OCI-LY3 (cell line): ENCODE data around the gene EPHA10.

Source experiments
- H2AFZ ChIP-seq: fragments of 200-600, 300-600 bp; shearing (Covaris generic); 2 replicates; pipeline ENCODE4 v1.6.0; 2014; ENCODE audit warnings: antibody characterized with exemption, low read depth, low read length
- H3K27ac ChIP-seq: fragments of 200-600, 300-600 bp; sonication (generic); 2 replicates; pipeline ENCODE4 v1.5.1; 2014; ENCODE audit warnings: mild to moderate bottlenecking, low read length, moderate library complexity, mixed read lengths
- H3K27me3 ChIP-seq: fragments of 200-600, 300-600 bp; sonication (generic); 2 replicates; pipeline ENCODE4 v1.6.1; 2014; ENCODE audit warnings: low read depth, low read length, mixed read lengths
- H3K36me3 ChIP-seq: fragments of 200-600, 300-600 bp; sonication (generic); replicated peaks from 2 replicates; pipeline ENCODE3; 2014; ENCODE audit warnings: low read depth, low read length, mixed read lengths
- H3K4me1 ChIP-seq: fragments of 300-600, 200-600 bp; sonication (generic); 2 replicates; pipeline ENCODE4 v1.6.1; 2014; ENCODE audit warnings: low read length, mixed read lengths
- H3K4me2 ChIP-seq: fragments of 200-600, 300-600 bp; sonication (generic); 2 replicates; pipeline ENCODE4 v1.6.1; 2014; ENCODE audit warnings: low read length, mixed read lengths
- H3K4me3 ChIP-seq: fragments of 300-600, 200-600 bp; sonication (generic); 2 replicates; pipeline ENCODE4 v1.5.1; 2014; ENCODE audit warnings: antibody characterized with exemption, mild to moderate bottlenecking, low read length, moderate library complexity
- H3K79me2 ChIP-seq: fragments of 300-600, 200-600 bp; shearing (Covaris generic); 2 replicates; pipeline ENCODE4 v1.6.1; 2014; ENCODE audit warnings: mild to moderate bottlenecking, low read length, mixed read lengths
- H3K9ac ChIP-seq: fragments of 300-600, 200-600 bp; shearing (Covaris generic); 2 replicates; pipeline ENCODE4 v1.6.0; 2014; ENCODE audit warnings: mild to moderate bottlenecking, low read length, moderate library complexity
- H3K9me3 ChIP-seq: fragments of 200-600, 300-600 bp; shearing (Covaris generic); 2 replicates; pipeline ENCODE4 v1.6.1; 2014; ENCODE audit warnings: low read length, mixed read lengths; ENCODE audit not compliant: insufficient read depth
- H4K20me1 ChIP-seq: fragments of 200-600, 300-600 bp; sonication (generic); 2 replicates; pipeline ENCODE4 v1.6.1; 2016; ENCODE audit warnings: low read length, mixed read lengths; ENCODE audit not compliant: insufficient read depth
- CTCF ChIP-seq: fragments of 200-600, 300-600 bp; sonication (generic); IDR thresholded peaks from 2 replicates; pipeline ENCODE4 v1.5.1; 2014; ENCODE audit warnings: antibody characterized with exemption, low read length, low read depth
- EZH2phosphoT487 ChIP-seq: fragments of 200-600 bp; shearing (Covaris generic); IDR thresholded peaks from 2 replicates; pipeline ENCODE4 v1.6.1; 2018; ENCODE audit warnings: antibody characterized with exemption, mixed run types, low read depth

EPHA10 gene

GRCh38 chr1:37725851-37726613, 38.9 kb downstream of the EPHA10 start:
- no peak overlapping the region for H2AFZ ChIP-seq
- H3K4me2 ChIP-seq: no peak overlapping the region
- no peaks in the 10 kb centered on the region for H3K79me2 ChIP-seq
- H3K4me1 ChIP-seq: peaks cover 3% of the 10 kb centered on the region; the same call in 1 of the 2 replicates
- H3K9me3 ChIP-seq: no peaks in the 10 kb centered on the region
- no peaks in the 10 kb centered on the region for H3K27me3 ChIP-seq
- H3K4me3 ChIP-seq: no peak overlapping the region
- no peak overlapping the region for H3K27ac ChIP-seq
- TF ChIP-seq CTCF (no peak), EZH2phosphoT487 (no peak)
- H4K20me1 ChIP-seq: no peaks in the 10 kb centered on the region
- H3K9ac ChIP-seq: no peak overlapping the region
- no peaks in the 10 kb centered on the region for H3K36me3 ChIP-seq

- H3K27ac ChIP-seq: no peak overlapping the region
- peaks cover 3% of the 10 kb centered on the region; the same call in 1 of the 2 replicates for H3K4me1 ChIP-seq
- no peaks in the 10 kb centered on the region for H3K79me2 ChIP-seq
- H4K20me1 ChIP-seq: no peaks in the 10 kb centered on the region
- TF ChIP-seq EZH2phosphoT487 (no peak), CTCF (no peak)
- no peak overlapping the region for H2AFZ ChIP-seq
- H3K27me3 ChIP-seq: no peaks in the 10 kb centered on the region
- H3K4me2 ChIP-seq: no peak overlapping the region
- no peaks in the 10 kb centered on the region for H3K36me3 ChIP-seq
- no peaks in the 10 kb centered on the region for H3K9me3 ChIP-seq
- H3K4me3 ChIP-seq: no peak overlapping the region
- H3K9ac ChIP-seq: no peak overlapping the region
Observed at GRCh38 chr1:37724575-37724974, 40.3 kb downstream of the EPHA10 start.

GRCh38 chr1:37723390-37724078, 41.4 kb downstream of the EPHA10 start:
- H3K9me3 ChIP-seq: no peaks in the 10 kb centered on the region

More at GRCh38 chr1:37723390-37724078, 41.4 kb downstream of the EPHA10 start:
- TF ChIP-seq EZH2phosphoT487: no peak
- no peak for TF ChIP-seq CTCF
- Histone ChIP-seq H3K4me2 (no peak overlapping the region), H3K79me2 (no peaks in the 10 kb centered on the region), H4K20me1 (no peaks in the 10 kb centered on the region), H3K36me3 (no peaks in the 10 kb centered on the region), H3K9ac (no peak overlapping the region), H3K27me3 (no peaks in the 10 kb centered on the region), H3K4me1 (peaks cover 3% of the 10 kb centered on the region; the same call in 1 of the 2 replicates), H2AFZ (no peak overlapping the region), H3K4me3 (no peak overlapping the region), H3K27ac (no peak overlapping the region)
